GM19099 (cell line): Measurements from ENCODE around the gene ARFGEF2.

Source experiments
- POLR2A ChIP-seq: IDR thresholded peaks from 3 replicates; pipeline ENCODE4 v1.6.1; 2011; ENCODE audit warnings: low read depth; ENCODE audit not compliant: insufficient read length; ENCODE audit errors: extremely low read depth

ARFGEF2 gene

GRCh38 chr20:48933017-48933766, 11.7 kb downstream of the ARFGEF2 start:
- TF ChIP-seq POLR2A = no peak

- TF ChIP-seq POLR2A = no peak
These were observed 16.2 kb downstream of the ARFGEF2 start for GRCh38 chr20:48937674-48938073.

- no peak for TF ChIP-seq POLR2A
These were observed 17.2 kb downstream of the ARFGEF2 start for GRCh38 chr20:48938670-48939069.

- no peak for TF ChIP-seq POLR2A
These were observed 18.7 kb downstream of the ARFGEF2 start for GRCh38 chr20:48940170-48940569.

GRCh38 chr20:48941467-48941866, 20.0 kb downstream of the ARFGEF2 start:
- no peak for TF ChIP-seq POLR2A

- no peak for TF ChIP-seq POLR2A
These were observed 21.2 kb downstream of the ARFGEF2 start for GRCh38 chr20:48942730-48943129.

GRCh38 chr20:48944663-48945297, 23.3 kb downstream of the ARFGEF2 start:
- no peak for TF ChIP-seq POLR2A

GRCh38 chr20:48945840-48946514, 24.5 kb downstream of the ARFGEF2 start:
- no peak for TF ChIP-seq POLR2A

GRCh38 chr20:48948612-48949011, 27.1 kb downstream of the ARFGEF2 start:
- no peak for TF ChIP-seq POLR2A

GRCh38 chr20:48949304-48950170, 28.0 kb downstream of the ARFGEF2 start:
- TF ChIP-seq POLR2A = no peak

- no peak for TF ChIP-seq POLR2A
These were observed 29.5 kb downstream of the ARFGEF2 start for GRCh38 chr20:48951041-48951440.

GRCh38 chr20:48951646-48952045, 30.1 kb downstream of the ARFGEF2 start:
- no peak for TF ChIP-seq POLR2A

- TF ChIP-seq POLR2A = no peak
These were observed 31.1 kb downstream of the ARFGEF2 start for GRCh38 chr20:48952656-48953055.

GRCh38 chr20:48953653-48954052, 32.1 kb downstream of the ARFGEF2 start:
- TF ChIP-seq POLR2A = no peak

- no peak for TF ChIP-seq POLR2A
These were observed 34.5 kb downstream of the ARFGEF2 start for GRCh38 chr20:48956052-48956451.
